HEK293 (cell line): ENCODE measurements around the gene ANAPC2.
A peak's percentile ranks its signal among the peaks of the same experiment; 100 is the strongest.

Experiments used
- EGR2 ChIP-seq: fragments of 450-650 bp; formaldehyde crosslinking; IDR thresholded peaks from 2 replicates; pipeline ENCODE4 v1.5.1; 2016; ENCODE audit warnings: low read depth, missing biosample characterization, missing genetic modification characterization
- FEZF1 ChIP-seq: fragments of 450-650 bp; formaldehyde crosslinking; IDR thresholded peaks from 2 replicates; pipeline ENCODE4 v1.5.1; 2016; ENCODE audit warnings: missing biosample characterization, missing genetic modification characterization
- GFI1B ChIP-seq: fragments of 450-650 bp; formaldehyde crosslinking; IDR thresholded peaks from 2 replicates; pipeline ENCODE4 v1.5.1; 2016; ENCODE audit warnings: missing biosample characterization, missing genetic modification characterization
- GLI4 ChIP-seq: fragments of 450-650 bp; formaldehyde crosslinking; IDR thresholded peaks from 2 replicates; pipeline ENCODE4 v1.5.1; 2016; ENCODE audit warnings: missing biosample characterization, missing genetic modification characterization
- GLIS1 ChIP-seq: fragments of 450-650 bp; formaldehyde crosslinking; IDR thresholded peaks from 2 replicates; pipeline ENCODE4 v1.5.1; 2016; ENCODE audit warnings: missing biosample characterization, missing genetic modification characterization
- GLIS2 ChIP-seq: fragments of 450-650 bp; formaldehyde crosslinking; IDR thresholded peaks from 2 replicates; pipeline ENCODE4 v1.5.1; 2016; ENCODE audit warnings: missing biosample characterization, missing genetic modification characterization
- KLF16 ChIP-seq: fragments of 450-650 bp; formaldehyde crosslinking; IDR thresholded peaks from 2 replicates; pipeline ENCODE4 v1.5.1; 2017; ENCODE audit warnings: missing biosample characterization, missing genetic modification characterization
- KLF9 ChIP-seq: fragments of 450-650 bp; formaldehyde crosslinking; IDR thresholded peaks from 2 replicates; pipeline ENCODE4 v1.5.1; 2016; ENCODE audit warnings: missing biosample characterization, missing genetic modification characterization, low read depth
- MEIS1 ChIP-seq: sonication (generic); formaldehyde crosslinking; IDR thresholded peaks from 2 replicates; pipeline ENCODE4 v1.8.1; 2022; ENCODE audit warnings: missing genetic modification reagents, mild to moderate bottlenecking, borderline replicate concordance
- REST ChIP-seq: fragments of 450-650 bp; formaldehyde crosslinking; IDR thresholded peaks from 2 replicates; pipeline ENCODE4 v1.5.1; 2016; ENCODE audit warnings: missing biosample characterization, missing genetic modification characterization
- SP2 ChIP-seq: fragments of 450-650 bp; formaldehyde crosslinking; IDR thresholded peaks from 2 replicates; pipeline ENCODE4 v1.5.1; 2016; ENCODE audit warnings: missing biosample characterization, missing genetic modification characterization
- SP3 ChIP-seq: fragments of 450-650 bp; formaldehyde crosslinking; IDR thresholded peaks from 2 replicates; pipeline ENCODE4 v1.5.1; 2016; ENCODE audit warnings: missing biosample characterization, missing genetic modification characterization
- TSHZ1 ChIP-seq: fragments of 450-650 bp; formaldehyde crosslinking; IDR thresholded peaks from 2 replicates; pipeline ENCODE4 v1.5.1; 2016; ENCODE audit warnings: missing biosample characterization, missing genetic modification characterization, borderline replicate concordance
- WT1 ChIP-seq: fragments of 450-650 bp; formaldehyde crosslinking; IDR thresholded peaks from 2 replicates; pipeline ENCODE4 v1.5.1; 2016; ENCODE audit warnings: missing biosample characterization, missing genetic modification characterization
- ZBTB10 ChIP-seq: fragments of 450-650 bp; formaldehyde crosslinking; IDR thresholded peaks from 2 replicates; pipeline ENCODE4 v1.5.1; 2016; ENCODE audit warnings: missing biosample characterization, missing genetic modification characterization
- ZFHX2 ChIP-seq: fragments of 450-650 bp; formaldehyde crosslinking; conservative IDR thresholded peaks from 2 replicates; pipeline ENCODE4 v1.5.1; 2016; ENCODE audit warnings: missing biosample characterization, missing genetic modification characterization
- ZFP3 ChIP-seq: fragments of 450-650 bp; formaldehyde crosslinking; IDR thresholded peaks from 2 replicates; pipeline ENCODE4 v1.5.1; 2016; ENCODE audit warnings: low read depth, missing biosample characterization, missing genetic modification characterization
- ZFP69B ChIP-seq: fragments of 450-650 bp; formaldehyde crosslinking; IDR thresholded peaks from 2 replicates; pipeline ENCODE4 v1.5.1; 2016; ENCODE audit warnings: missing biosample characterization, missing genetic modification characterization
- ZIC2 ChIP-seq: fragments of 450-650 bp; formaldehyde crosslinking; IDR thresholded peaks from 2 replicates; pipeline ENCODE4 v1.5.1; 2016; ENCODE audit warnings: missing biosample characterization, missing genetic modification characterization
- ZNF121 ChIP-seq: fragments of 450-650 bp; formaldehyde crosslinking; IDR thresholded peaks from 2 replicates; pipeline ENCODE4 v1.5.1; 2016; ENCODE audit warnings: missing biosample characterization, missing genetic modification characterization
- ZNF140 ChIP-seq: fragments of 450-650 bp; formaldehyde crosslinking; IDR thresholded peaks from 2 replicates; pipeline ENCODE4 v1.5.1; 2016; ENCODE audit warnings: missing biosample characterization, missing genetic modification characterization
- ZNF169 ChIP-seq: fragments of 450-650 bp; formaldehyde crosslinking; IDR thresholded peaks from 2 replicates; pipeline ENCODE4 v1.5.1; 2016; ENCODE audit warnings: missing biosample characterization, missing genetic modification characterization
- ZNF202 ChIP-seq: fragments of 450-650 bp; formaldehyde crosslinking; IDR thresholded peaks from 2 replicates; pipeline ENCODE4 v1.5.1; 2016; ENCODE audit warnings: missing biosample characterization, missing genetic modification characterization, borderline replicate concordance
- ZNF335 ChIP-seq: fragments of 450-650 bp; formaldehyde crosslinking; conservative IDR thresholded peaks from 2 replicates; pipeline ENCODE4 v1.5.1; 2016; ENCODE audit warnings: missing biosample characterization, missing genetic modification characterization
- ZNF530 ChIP-seq: fragments of 450-650 bp; formaldehyde crosslinking; IDR thresholded peaks from 2 replicates; pipeline ENCODE4 v1.5.1; 2016; ENCODE audit warnings: low read depth, missing biosample characterization, missing genetic modification characterization
- ZNF585B ChIP-seq: fragments of 450-650 bp; formaldehyde crosslinking; IDR thresholded peaks from 2 replicates; pipeline ENCODE4 v1.5.1; 2016; ENCODE audit warnings: missing biosample characterization, missing genetic modification characterization
- ZNF600 ChIP-seq: fragments of 450-650 bp; formaldehyde crosslinking; IDR thresholded peaks from 2 replicates; pipeline ENCODE4 v1.5.1; 2016; ENCODE audit warnings: missing biosample characterization, missing genetic modification characterization
- ZNF626 ChIP-seq: fragments of 450-650 bp; sonication (Bioruptor Pico); formaldehyde crosslinking; IDR thresholded peaks from 2 replicates; pipeline ENCODE4 v1.5.1; 2018; ENCODE audit warnings: missing biosample characterization, missing genetic modification characterization, inconsistent platforms
- ZNF658 ChIP-seq: fragments of 450-650 bp; formaldehyde crosslinking; IDR thresholded peaks from 2 replicates; pipeline ENCODE4; 2016; ENCODE audit warnings: missing biosample characterization, missing genetic modification characterization
- ZNF76 ChIP-seq: fragments of 450-650 bp; formaldehyde crosslinking; IDR thresholded peaks from 2 replicates; pipeline ENCODE4; 2016; ENCODE audit warnings: low read depth, missing biosample characterization, missing genetic modification characterization, borderline replicate concordance
- ZNF768 ChIP-seq: fragments of 450-650 bp; formaldehyde crosslinking; IDR thresholded peaks from 2 replicates; pipeline ENCODE4 v1.5.1; 2018; ENCODE audit warnings: missing biosample characterization, mild to moderate bottlenecking, missing genetic modification characterization
- ZSCAN23 ChIP-seq: fragments of 450-650 bp; formaldehyde crosslinking; IDR thresholded peaks from 2 replicates; pipeline ENCODE4 v1.5.1; 2016; ENCODE audit warnings: missing biosample characterization, missing genetic modification characterization
- ZXDB ChIP-seq: fragments of 450-650 bp; formaldehyde crosslinking; IDR thresholded peaks from 2 replicates; pipeline ENCODE4 v1.5.1; 2016; ENCODE audit warnings: missing biosample characterization, missing genetic modification characterization

Gene ANAPC2

GRCh38 chr9:137167747-137168572 lies 20.4 kb downstream of the ANAPC2 start (continued):
- TF ChIP-seq KLF16 (tag by site-specific recombination) (peak; percentile 65; the same call in 1 of the 2 replicates), SP3 (tag by site-specific recombination) (peak; percentile 90), ZFHX2 (peak; percentile 89), ZNF335 (tag by site-specific recombination) (peak; percentile 61), GLI4 (tag by site-specific recombination) (no peak), FEZF1 (tag by site-specific recombination) (no peak), ZNF768 (no peak), GLIS1 (tag by site-specific recombination) (peak; percentile 89), TSHZ1 (tag by site-specific recombination) (no peak), ZFP3 (tag by site-specific recombination) (no peak), GFI1B (no peak), ZNF626 (tag by site-specific recombination) (no peak), ZNF202 (tag by site-specific recombination) (no peak), ZNF600 (tag by site-specific recombination) (peak; percentile 51; the same call in 1 of the 2 replicates), ZNF140 (tag by site-specific recombination) (no peak), GLIS2 (peak; percentile 94), SP2 (peak; percentile 76), ZBTB10 (tag by site-specific recombination) (0 out of 2 replicates have a peak, but pooled peaks have one; percentile 25), ZFP69B (tag by site-specific recombination) (peak; percentile 92), ZIC2 (tag by site-specific recombination) (peak; percentile 76), ZNF76 (tag by site-specific recombination) (no peak), ZXDB (no peak), REST (tag by site-specific recombination) (no peak), KLF9 (tag by site-specific recombination) (peak; percentile 60; the same call in 1 of the 2 replicates), EGR2 (tag by site-specific recombination) (peak; percentile 78), ZSCAN23 (tag by site-specific recombination) (no peak), ZNF121 (tag by site-specific recombination) (no peak), MEIS1 (CRISPR knock-in tag) (no peak), ZNF585B (no peak), ZNF169 (tag by site-specific recombination) (no peak), ZNF658 (tag by site-specific recombination) (no peak), WT1 (peak; percentile 58), ZNF530 (tag by site-specific recombination) (no peak)
